Keratinocyte (primary cell): ENCODE results near the gene PHLDB3.

Experiments
- CTCF ChIP-seq, 3 experiments: IDR thresholded peaks in 1 of 3; conservative IDR thresholded peaks in 1 of 3; optimal IDR thresholded peaks in 1 of 3; 2 replicates in 2 of 3; 3 replicates in 1 of 3; pipeline versions ENCODE3 to v1.5.1; 2011; ENCODE audit warnings: low read length in 3 of 3, mild to moderate bottlenecking in 3 of 3, moderate library complexity in 2 of 3, control low read depth in 1 of 3, inconsistent platforms in 1 of 3; ENCODE audit not compliant: insufficient read depth in 2 of 3; ENCODE audit errors: extremely low read depth in 1 of 3
- EZH2 ChIP-seq: IDR thresholded peaks from one replicate; pipeline ENCODE4 v1.6.1; 2012; ENCODE audit warnings: inconsistent platforms, mild to moderate bottlenecking, low read length, moderate library complexity

DNA sequence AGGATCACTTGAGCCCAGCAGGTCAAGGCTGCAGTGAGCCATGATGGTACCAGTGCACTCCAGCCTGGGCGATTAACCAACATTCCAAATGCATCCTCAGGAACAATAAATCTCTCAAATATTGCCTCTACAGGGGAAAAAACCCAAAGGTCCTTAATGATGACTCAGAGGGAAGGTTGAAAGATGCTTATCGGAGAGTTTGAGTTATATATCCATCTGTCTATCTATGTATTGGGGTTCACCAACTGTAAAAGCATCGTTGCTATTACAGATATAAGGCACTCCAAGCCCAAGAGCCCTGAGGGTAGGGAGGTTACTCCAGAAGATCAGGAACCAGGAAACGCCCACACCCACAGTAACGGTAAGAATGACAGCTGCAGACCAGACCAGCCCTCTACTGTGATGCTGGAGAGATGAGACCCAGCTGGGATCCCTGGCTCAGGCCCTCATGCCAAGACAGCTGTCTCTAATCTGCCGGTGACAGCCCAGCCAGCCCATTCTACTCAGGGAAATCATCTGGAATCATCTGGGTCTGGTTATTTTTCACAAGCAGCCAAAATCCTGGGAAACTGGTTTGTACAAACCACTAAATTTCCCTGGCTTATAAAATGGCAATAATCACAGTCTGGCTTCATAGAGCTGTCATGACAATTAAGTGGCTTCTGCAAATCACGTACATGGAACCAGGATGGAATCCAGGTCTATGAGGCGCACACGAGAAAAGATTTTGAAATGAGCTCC, 66.1 kb downstream of the PHLDB3 start:
- TF ChIP-seq CTCF (optimal IDR thresholded peaks at IDR 0.05 in 1 of 3, IDR thresholded peaks at IDR 0.05 in 1 of 3, conservative IDR thresholded peaks at IDR 0.05 in 1 of 3; ENCODE audit: extremely low read depth in 1 of 3, insufficient read depth in 2 of 3, low read length in 3 of 3) (no peak), EZH2 (no peak)
